ENCODE data around the gene TRIM17. TPM values are rescaled to one million over a fixed set of nuclear protein-coding genes. Genes with fewer than 3 reads are reported as not detected.

TRIM17 gene
- total and polyA plus RNA-seq, 2 of the 13 experiments (the other 11 are each of a cell fraction or from before 2014, with no cell fraction given) = 0.32 to 0.64 TPM

- no peak for TF ChIP-seq ZNF773 (CRISPR knock-in tag; IDR thresholded peaks at IDR 0.05; ENCODE audit: borderline replicate concordance)
- TF ChIP-seq ZNF510 (CRISPR knock-in tag; IDR thresholded peaks at IDR 0.05; ENCODE audit: low read depth) = no peak
- no peak for TF ChIP-seq CREB3 (CRISPR knock-in tag; IDR thresholded peaks at IDR 0.05)
- TF ChIP-seq ZNF644 (CRISPR knock-in tag; IDR thresholded peaks at IDR 0.05; ENCODE audit: low read depth) = no peak
- no peak for TF ChIP-seq ZKSCAN1 (IDR thresholded peaks at IDR 0.05; ENCODE audit: low read length)
- no peak for TF ChIP-seq HMGXB4 (CRISPR knock-in tag; IDR thresholded peaks at IDR 0.05; ENCODE audit: borderline replicate concordance in 1 of 2, low read depth in 1 of 2)
Measured at GRCh38 chr1:228437424-228437962, 20.8 kb upstream of the TRIM17 start (continued).

GRCh38 chr1:228434689-228435088, 18.0 kb upstream of the TRIM17 start:
- Histone ChIP-seq H3K4me2 (ENCODE audit: low read depth, low read length) (no peak overlapping the region), H3K9me3 (ENCODE audit: low read length) (no peaks in the 10 kb centered on the region), H4K20me1 (ENCODE audit: insufficient read depth, low read length) (no peaks in the 10 kb centered on the region), H3K9ac (ENCODE audit: insufficient read depth, low read depth, low read length) (no peak overlapping the region), H3K27me3 (ENCODE audit: control insufficient read depth in 1 of 2, insufficient read depth in 2 of 2, low read length in 2 of 2) (peaks cover 2 to 16% of the 10 kb centered on the region in 2 experiments; a peak in 4 of 5 replicates), H3K4me1 (ENCODE audit: insufficient read depth, low read length) (peaks cover 16% of the 10 kb centered on the region), H3K27ac (ENCODE audit: extremely low read length, insufficient read depth, low read length) (no peak overlapping the region), H3K4me3 (replicated peaks in 1 of 3; ENCODE audit: insufficient read depth in 1 of 3, low read depth in 2 of 3, low read length in 3 of 3) (no peak overlapping the region), H3K36me3 (replicated peaks in 1 of 2; ENCODE audit: control insufficient read depth in 1 of 2, insufficient read depth in 2 of 2, low read length in 2 of 2) (no peaks in the 10 kb centered on the region), H2AFZ (ENCODE audit: low read length) (no peak overlapping the region), H3K79me2 (ENCODE audit: insufficient read depth, low read length) (no peaks in the 10 kb centered on the region)
- ATAC-seq = no peak
- TF ChIP-seq POLR2A (IDR thresholded peaks at IDR 0.05; ENCODE audit: insufficient read depth in 1 of 2, low read depth in 2 of 2, low read length in 2 of 2) = no peak
- TF ChIP-seq PRDM15 (CRISPR knock-in tag; IDR thresholded peaks at IDR 0.05) = no peak
- no peak for TF ChIP-seq CHD4 (IDR thresholded peaks at IDR 0.05; ENCODE audit: borderline replicate concordance, low read length)
- TF ChIP-seq SALL2 (CRISPR knock-in tag; IDR thresholded peaks at IDR 0.05) = no peak
- no TSS peak for BruUV-seq (replicated peaks)
- no peak for FAIRE-seq
- CTCF ChIA-PET (ENCODE audit: low intra/inter-chr PET ratio, low total read pairs) = no interaction called here
- in situ Hi-C loops (cut with HindIII; ENCODE audit: extremely low pct_ligation_motif_present, low pct_unique_long_range_greater_than_20kb) (no loop called here), intact Hi-C loops (cut with micrococcal nuclease; ENCODE audit: unreplicated experiment) (no loop called here)
- POLR2A ChIA-PET = no interaction called here
- DNase-seq (ENCODE audit: low spot score) = no peak
- 45% methylated on average over 4 of the region's 4 CpGs for WGBS (ENCODE audit: low lambda C conversion rate)
